ENCODE measurements around the gene RRBP1.
"Not testable (repeated sequence)": the region's sequence is repeated elsewhere in the genome, so short reads cannot be mapped to it uniquely, and the experiment has no call there.

RRBP1 gene

DNA sequence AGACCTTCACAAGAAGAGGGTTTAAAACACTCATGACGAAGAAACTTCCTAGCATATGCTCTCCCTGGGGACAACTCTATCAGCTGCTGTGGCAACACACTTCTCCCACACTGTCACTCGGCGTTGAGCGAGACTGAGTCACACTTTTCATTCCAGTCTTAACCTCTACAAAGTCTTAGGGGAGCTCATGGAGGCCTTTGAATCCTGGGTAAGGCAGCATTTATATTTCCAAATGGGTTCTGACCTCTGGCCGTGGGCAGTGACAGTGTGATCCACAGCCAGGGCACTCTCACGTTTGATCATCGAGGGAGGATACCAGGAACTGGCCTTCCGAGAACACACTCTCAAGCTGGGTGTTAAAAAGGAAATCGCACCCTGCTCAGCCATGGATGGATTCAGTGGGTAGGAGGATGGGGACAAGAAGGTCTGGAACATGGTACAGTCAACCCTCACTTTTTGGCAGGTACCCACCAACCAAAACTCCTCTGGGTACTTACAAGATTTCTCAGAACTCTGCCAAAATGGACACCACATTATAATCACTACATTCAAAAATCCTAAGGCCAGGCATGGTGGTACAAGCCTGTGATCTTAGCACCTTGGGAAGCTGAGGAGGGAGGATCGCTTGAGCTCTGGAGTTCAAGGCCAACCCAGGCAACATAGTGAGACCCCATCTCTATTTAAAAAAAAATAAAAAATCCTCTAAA, 19.6 kb downstream of the RRBP1 start:
- DNase-seq = no peak

DNA sequence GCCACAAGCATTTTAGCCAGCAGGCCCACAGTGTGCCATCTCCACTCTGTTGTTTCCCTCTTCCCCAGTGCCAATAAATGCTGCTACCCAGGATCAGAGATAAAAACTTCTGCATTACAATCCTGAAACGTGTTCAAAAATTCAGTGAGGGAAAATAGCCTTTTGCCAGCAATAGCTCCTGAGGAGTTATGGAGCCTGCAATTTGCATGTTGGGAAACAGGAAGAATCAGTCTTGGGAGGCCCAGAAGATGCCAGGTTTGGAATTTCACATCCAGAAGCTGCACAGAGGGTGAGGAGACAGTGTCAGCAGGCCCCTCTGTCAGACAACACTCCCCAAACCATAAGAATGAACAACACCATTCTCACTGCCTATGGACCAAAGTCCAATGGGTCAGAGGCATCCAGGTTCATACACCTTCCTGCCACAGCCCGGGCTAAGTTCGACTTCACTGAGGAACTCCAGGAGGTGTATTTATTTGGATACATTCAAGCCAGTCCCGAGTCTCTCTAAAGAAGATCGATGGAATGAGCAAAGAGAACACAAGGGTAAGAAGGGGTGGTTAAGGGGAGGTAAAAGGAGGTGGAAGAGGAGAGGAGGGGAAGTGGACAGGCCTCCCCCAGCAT, 20.8 kb downstream of the RRBP1 start:
- no peak for DNase-seq

GRCh38 chr20:17660667-17661066, 21.4 kb downstream of the RRBP1 start:
- DNase-seq = no peak

DNA sequence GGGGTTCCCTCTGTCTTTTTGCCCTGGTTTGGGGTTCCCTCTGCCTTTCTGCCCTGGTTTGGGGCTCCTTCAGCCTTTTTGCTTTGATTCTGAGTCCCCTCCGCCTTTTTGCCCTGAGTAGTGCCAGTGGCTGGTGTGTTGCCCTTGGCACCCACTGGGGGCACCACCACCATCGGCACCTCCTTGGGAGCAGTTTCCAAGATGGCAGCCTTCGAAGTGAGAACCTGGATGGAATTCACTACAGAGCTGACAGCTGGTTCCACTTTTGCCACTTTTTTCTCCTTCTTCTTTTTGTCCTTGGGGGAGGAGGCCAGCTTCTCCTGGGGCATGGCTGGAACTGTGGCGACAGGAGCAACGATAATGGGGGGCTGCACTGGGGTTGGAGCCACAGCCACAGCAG, 22.2 kb downstream of the RRBP1 start:
- no peak for DNase-seq

DNA sequence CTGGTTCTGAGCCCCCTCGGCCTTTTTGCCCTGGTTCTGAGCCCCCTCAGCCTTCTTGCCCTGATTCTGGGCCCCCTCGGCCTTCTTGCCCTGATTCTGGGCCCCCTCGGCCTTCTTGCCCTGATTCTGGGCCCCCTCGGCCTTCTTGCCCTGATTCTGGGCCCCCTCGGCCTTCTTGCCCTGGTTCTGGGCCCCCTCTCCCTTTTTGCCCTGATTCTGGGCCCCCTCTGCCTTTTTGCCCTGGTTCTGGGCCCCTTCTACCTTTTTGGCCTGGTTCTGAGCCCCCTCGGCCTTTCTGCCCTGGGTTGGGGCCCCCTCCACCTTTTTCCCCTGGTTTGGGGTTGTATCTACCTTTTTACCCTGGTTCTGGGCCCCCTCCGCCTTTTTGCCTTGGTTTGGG, 22.7 kb downstream of the RRBP1 start:
- DNase-seq = not testable (repeated sequence)

- no peak for DNase-seq
Observed at GRCh38 chr20:17658648-17658993, 23.4 kb downstream of the RRBP1 start.

DNA sequence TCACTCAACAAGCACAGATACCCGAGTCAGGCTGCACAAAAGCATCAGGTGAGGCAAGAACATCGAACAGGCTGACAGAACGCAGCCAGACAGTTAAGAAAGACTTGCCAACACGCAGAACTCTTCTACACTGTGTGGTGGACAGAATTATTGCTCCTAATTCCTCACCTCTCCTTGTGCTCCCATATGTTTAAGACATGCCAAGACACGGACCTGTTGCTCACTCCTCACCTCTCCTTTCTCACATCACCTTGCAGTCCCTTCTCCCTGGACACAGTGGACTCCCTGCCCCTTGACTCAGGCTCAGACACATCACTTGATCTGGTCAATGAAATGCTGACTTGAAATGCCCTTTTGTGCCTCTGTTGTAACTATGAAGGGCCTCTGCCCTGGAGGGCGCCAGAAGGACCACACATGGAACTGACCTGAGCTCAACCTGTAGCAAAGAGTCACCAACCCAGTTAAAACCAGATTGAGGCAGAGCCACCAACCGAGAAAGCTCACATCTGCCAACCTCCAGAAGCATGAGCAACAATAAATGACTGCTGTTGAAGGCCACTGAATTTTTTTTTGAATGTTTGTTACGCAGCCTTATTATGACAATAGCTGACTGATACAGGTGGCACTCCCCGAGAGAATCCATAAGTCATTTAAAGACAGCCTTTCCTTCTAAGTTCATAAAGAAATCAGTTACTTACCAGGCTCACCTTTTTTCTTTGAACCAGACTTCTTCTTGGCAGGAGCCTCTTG, 24.0 kb downstream of the RRBP1 start:
- no peak for DNase-seq

DNA sequence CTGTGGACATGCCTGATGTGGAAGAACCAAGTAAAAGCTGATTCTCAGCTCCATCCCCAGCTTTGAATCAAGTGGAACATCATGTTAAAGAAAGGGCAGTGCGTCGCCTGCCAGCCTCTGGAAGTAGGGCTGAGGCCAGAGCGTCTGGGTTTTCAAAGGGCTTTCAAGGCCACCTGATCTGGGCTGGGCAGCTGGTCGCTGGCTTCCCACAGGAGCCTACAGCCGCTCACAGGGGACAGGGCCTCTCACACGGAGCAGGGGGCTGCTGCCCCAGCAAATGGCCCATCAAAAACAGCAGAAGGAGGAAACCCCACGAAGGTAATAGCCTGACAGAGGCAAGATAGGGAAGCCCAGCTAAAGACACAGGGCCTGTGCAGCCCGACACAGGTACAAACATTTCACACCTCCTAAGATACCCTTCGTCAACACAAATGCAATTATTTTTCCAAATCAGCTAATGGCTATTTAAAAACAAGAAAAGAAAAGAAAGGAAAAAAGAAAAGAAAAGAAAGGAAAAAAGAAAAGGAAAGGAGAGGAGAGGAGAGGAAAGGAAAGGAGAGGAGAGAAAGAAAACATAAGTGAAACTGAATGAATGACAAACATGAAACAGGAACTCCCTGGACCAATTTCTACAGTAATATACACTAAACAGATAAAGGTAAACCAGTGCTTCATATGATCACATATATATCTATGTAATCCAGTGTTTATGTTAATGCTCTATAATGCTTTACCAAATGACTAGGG, 24.8 kb downstream of the RRBP1 start:
- no peak for DNase-seq

DNA sequence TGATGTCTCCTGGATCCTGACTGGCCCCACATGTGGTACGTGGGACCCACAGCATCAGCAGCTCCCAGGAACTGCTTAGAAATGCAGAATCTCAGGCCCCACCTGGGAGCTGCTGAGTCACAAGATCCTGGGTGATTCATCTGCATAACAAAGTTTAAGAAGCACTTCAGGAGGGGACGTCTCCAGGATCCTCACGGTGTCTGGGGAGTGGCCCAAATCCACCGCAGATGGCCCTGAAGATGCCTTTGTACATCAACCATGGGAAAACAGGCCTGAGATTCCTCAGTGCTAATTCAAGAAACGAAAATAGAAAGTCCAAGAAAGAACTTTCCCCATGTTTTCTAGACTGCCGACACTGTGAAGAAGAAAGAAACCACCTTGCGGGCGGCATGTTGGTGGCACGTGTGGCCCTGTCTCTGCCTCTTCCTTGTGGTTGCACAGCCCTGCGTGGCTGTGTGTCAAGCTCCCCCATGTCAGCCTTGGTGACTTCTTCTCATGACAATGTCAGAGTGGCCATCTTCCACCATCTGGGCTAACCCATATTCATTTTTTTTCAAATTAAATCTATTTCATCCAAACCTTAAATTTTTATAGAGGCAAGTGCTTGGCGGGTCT, 26.1 kb downstream of the RRBP1 start:
- DNase-seq = no peak

GRCh38 chr20:17655286-17655651, 26.8 kb downstream of the RRBP1 start:
- no peak for DNase-seq

GRCh38 chr20:17654649-17655285, 27.3 kb downstream of the RRBP1 start:
- DNase-seq = no peak

DNA sequence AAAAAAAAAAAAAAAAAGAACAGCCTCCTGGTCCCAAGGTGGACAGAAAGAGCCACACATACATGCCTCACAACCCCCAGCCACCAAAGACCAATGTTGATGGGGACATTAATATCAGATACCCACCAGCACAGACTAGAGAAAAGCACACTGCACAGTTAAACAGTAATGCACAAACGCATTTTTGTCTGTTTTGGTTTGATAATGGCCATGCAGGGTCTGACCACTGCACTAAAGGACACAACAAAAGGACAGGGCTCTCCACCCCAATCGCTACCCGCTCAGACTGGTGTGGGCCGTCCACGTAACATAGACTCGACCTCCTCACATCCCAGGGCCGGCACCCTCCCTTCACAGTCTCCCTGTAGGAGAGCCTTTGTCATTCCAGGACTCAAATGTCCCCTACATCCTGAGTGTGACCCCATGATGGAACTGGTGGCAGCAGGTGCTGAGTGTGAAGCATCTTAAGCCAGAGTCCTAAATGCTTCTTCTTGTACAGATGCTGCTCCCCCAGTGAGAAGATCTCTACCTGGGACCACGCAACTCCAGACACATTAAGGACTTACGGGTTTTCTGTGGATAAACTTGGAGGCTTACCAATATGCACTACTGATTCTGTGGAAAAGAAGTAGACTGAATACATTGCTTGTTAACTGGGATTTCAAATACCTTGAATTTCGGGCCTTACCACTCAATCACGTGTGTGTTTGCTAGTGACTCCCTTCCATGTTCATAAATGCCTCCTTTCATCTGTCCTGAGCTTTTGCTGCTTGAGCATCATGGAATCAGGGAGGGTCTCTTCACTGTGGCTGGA, 28.0 kb downstream of the RRBP1 start:
- DNase-seq = no peak

- DNase-seq = no peak
Observed at GRCh38 chr20:17652411-17652810, 29.6 kb downstream of the RRBP1 start.

DNA sequence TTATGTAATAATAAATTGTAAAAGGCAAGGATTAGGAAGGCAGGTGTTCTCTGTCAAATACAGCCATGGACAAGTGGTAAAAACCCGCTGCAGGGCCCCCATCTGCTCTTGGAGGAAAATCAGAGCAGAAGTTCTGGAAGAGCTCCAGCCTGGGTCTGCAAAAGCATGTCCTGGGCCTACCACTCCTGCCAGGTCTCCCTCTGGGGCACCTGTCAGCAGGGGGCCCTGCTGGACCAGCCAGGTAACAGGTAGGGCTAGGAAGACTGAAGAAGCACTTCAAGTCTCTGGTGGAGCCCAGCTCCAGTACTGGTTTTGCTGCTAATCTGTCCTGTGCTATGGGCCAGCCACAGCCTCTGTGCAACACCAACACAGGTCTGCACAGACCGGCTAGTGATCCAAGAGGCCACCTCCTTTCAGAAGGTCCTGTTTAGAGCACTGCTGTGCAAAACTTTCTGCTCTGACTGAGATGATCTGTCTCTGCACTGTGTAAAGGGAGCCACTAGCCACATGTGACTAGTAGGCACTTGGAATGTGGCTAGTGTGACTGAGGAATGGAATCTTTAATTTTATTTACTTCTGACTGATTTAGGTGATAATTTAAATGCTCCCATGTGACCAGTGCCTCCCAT, 30.2 kb downstream of the RRBP1 start:
- DNase-seq = no peak

- no peak for DNase-seq
Observed at GRCh38 chr20:17651129-17651759, 30.8 kb downstream of the RRBP1 start.

DNA sequence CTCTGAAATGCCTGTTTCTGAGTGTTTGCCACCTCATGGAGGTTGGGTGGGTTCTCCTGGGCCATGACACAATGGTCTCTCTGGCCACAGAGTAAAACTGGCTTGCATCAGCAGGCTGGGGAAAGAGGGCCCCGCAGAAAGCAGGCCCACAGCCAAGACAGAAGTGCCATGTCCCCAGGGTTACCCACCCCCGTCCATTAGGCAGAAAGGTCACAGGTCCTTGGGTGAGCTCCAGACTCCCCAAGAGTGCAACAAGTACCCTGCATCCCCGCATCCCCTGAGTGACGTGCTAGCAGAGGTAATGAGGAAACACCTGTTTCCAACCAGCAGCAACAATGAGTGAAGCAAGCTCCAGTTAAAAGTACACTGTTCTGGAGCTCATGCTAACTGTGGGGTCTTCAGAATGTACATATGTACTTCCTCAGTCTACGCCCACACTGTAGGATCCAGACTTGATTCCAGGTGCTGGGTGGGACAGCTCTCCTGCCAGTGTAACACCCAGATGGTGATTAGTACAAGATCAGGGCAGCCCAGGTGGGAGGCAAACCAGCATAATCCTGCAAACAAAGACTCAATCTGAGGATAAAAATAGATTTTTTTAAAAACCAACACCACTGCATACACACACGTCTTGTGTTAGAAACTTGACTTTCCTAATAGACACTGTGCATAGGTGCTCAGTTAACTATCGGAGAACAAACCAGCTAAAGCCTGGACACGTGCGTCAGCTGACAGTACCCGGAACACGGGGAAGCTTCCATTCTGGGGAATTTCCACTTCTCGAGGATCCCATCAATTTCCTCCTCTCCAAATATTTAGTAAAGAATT, 31.5 kb downstream of the RRBP1 start:
- DNase-seq = no peak

- no peak for DNase-seq
Observed at GRCh38 chr20:17648791-17649730, 33.0 kb downstream of the RRBP1 start.

DNA sequence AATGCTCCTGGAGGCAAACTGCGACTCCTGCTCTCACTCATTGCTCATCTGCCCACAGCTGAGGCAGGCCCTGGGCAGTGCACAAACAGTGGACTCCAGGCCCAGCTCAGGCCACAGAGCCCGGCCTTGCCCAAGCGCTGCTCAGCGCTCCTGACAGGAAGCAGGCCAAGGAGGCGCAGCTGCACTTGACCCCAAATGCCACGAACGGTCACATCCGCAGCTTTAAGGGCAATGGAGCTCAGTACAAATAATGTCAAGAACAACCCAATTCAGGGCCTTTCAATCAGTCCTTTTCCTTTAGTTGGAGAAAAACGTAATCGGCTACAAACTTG, 33.8 kb downstream of the RRBP1 start:
- DNase-seq = no peak

Data from activated CD8-positive, alpha-beta memory T cell treated with anti-CD3 and anti-CD28 coated beads for 24 hours (primary cell).